Esophagus squamous epithelium (tissue), 4 donors: ENCODE data around the gene PLPP6.

Source experiments
- POLR2A ChIP-seq, 4 donors: fragments of 450-650 bp; IDR thresholded peaks; one replicate each; pipeline ENCODE4 v1.6.1; 2017; ENCODE audit warnings: antibody characterized with exemption in 4 of 4, mild to moderate bottlenecking in 4 of 4, moderate library complexity in 3 of 4
- TF ChIP-seq, protein P1 (sequence below), 6 experiments: fragments of 450-650 bp in 4 of 6; fragments of 200-600 bp in 2 of 6; sonication (generic) in 2 of 6; IDR thresholded peaks; one replicate each; pipeline ENCODE4 v1.5.1; 2016 to 2019; ENCODE audit warnings: antibody characterized with exemption in 6 of 6, mild to moderate bottlenecking in 4 of 6, moderate library complexity in 4 of 6

DNA sequence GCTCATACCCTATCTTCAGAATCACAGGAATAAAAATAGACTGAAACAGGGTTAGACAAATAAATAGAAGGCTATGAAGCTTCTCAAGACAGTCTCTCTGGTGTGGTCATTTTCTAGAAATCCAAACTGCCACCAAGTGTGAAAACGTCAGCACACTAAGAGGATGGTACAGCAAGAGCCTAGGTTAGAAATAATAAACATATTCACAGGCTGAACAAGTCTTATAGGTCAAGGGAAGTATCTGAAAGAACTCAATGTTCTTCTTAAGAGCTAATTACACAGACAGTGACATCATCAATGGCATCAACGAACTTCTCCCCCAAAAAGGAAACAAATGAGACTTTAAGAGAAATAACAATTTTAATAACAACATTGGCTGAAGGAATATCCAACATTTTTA is 22.7 kb upstream of the PLPP6 start:
- TF ChIP-seq, protein P1, sequence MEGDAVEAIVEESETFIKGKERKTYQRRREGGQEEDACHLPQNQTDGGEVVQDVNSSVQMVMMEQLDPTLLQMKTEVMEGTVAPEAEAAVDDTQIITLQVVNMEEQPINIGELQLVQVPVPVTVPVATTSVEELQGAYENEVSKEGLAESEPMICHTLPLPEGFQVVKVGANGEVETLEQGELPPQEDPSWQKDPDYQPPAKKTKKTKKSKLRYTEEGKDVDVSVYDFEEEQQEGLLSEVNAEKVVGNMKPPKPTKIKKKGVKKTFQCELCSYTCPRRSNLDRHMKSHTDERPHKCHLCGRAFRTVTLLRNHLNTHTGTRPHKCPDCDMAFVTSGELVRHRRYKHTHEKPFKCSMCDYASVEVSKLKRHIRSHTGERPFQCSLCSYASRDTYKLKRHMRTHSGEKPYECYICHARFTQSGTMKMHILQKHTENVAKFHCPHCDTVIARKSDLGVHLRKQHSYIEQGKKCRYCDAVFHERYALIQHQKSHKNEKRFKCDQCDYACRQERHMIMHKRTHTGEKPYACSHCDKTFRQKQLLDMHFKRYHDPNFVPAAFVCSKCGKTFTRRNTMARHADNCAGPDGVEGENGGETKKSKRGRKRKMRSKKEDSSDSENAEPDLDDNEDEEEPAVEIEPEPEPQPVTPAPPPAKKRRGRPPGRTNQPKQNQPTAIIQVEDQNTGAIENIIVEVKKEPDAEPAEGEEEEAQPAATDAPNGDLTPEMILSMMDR (IDR thresholded peaks at IDR 0.05): no peak
- TF ChIP-seq POLR2A (IDR thresholded peaks at IDR 0.05): no peak
